Stimulated activated CD4-positive, alpha-beta T cell treated with anti-CD3 and anti-CD28 coated beads, Interleukin-15, amount 100 ng/mL, for 24 hours (primary cell): ENCODE data around the gene TIE1.

Experiments
- DNase-seq: peaks from one replicate; pipeline ENCODE4 v3.0.0-alpha.2; 2020

The TIE1 gene

DNA sequence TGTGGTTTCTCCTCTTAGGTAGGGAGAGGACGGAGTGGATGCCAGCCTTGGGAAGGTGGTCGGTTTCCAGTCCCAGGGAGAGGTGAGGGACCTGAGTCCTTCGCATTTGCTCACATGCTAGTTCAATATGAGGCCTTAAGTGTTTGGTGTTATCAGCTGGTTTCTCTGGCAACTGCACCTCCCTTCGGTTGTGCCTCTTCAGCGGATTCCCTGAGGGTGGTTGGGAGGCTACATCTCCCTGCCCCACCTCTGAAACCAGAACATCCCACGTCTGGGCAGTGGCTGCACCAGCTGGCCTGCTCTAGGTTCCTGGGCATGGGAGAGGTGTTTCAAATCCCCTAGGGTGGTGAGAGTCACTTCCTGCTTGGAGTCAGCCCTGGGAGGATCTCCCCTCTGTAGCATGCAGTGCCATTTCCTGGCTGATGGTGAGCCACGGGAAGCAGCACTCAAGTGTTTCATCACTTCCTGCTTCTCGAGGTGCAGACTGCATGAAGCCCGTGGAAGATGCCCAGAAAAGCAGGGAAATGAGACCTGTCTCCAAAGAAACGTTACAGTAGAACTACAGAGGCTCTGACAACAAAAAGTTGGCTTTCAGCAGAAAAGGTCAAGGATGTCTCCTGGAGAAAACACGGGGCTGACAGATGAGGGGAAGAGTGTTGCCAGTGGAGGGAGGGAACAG is 26.5 kb upstream of the TIE1 start:
- DNase-seq: peak; percentile 43

DNA sequence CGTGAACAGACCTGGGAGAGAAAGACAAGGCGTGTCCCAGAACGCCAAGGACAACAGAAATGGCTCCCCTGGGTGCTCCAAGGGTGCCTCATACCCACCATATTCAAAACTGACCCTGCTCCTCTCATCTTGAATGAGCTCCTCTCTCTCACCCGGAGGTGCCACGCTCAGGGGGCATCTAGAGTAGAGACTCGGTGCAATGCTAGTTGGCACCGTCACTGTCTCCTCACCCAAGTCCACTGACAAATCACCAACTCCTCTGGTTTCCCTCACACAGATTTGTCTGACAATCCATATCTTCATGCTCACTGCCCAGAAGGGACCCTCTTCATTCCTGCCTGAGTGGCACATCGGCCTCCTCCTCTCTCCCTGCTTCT is 26.0 kb upstream of the TIE1 start:
- no peak for DNase-seq

DNA sequence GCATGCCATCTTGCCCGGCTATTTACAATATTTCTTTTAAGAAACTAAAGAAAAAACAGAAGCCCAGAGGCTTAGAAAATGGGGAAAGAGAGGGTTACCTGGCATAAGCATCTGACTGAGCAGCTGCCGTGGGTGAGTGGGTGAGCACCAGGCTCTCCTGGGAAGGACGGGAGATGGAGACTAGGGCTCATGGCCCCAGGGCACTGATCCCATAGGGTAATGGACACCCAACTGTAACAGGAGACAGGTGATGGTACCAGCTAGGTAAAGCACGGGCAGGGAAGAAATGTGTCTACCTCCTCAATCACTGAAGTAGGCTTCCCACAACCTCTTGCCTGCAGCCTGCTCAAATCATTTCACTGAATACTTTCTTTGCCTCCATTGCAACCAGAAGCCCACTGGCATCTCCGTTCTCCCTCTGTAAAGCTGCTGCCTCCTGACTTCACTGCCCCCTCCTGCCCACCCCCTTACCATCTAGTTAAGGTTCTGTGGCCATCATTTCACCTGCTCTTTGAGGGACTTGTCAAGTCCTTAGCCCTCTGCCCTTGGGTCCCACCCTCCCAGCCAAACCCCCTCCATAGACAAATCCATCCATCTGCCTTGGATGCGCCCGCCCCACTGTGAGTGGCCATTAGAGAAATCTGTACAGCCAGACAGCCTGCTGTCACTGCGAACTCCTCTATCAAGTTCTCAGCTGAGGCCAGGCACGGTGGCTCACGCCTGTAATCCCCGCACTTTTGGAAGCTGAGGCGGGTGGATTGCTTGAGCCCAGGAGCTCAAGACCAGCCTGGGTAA is 24.8 kb upstream of the TIE1 start:
- no peak for DNase-seq

DNA sequence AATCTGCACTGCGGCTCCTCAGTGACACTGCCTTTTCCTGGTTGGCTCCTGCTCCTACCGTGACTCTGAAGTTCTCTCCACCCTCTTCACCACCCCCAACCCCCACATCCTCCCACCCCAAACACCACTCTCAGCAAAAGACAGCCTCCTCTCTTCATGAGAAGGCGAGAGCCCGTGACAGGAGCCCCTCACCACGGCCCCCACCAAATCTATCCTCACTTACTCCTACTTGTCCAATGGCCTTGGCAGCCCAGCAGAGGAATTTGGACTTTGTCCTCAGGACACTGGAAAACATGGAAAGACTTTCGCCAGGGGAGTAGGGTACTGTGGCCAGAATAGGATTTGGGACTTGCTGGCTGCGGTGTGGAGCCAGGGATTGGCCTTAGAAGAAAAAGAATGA is 24.1 kb upstream of the TIE1 start:
- DNase-seq: no peak

DNA sequence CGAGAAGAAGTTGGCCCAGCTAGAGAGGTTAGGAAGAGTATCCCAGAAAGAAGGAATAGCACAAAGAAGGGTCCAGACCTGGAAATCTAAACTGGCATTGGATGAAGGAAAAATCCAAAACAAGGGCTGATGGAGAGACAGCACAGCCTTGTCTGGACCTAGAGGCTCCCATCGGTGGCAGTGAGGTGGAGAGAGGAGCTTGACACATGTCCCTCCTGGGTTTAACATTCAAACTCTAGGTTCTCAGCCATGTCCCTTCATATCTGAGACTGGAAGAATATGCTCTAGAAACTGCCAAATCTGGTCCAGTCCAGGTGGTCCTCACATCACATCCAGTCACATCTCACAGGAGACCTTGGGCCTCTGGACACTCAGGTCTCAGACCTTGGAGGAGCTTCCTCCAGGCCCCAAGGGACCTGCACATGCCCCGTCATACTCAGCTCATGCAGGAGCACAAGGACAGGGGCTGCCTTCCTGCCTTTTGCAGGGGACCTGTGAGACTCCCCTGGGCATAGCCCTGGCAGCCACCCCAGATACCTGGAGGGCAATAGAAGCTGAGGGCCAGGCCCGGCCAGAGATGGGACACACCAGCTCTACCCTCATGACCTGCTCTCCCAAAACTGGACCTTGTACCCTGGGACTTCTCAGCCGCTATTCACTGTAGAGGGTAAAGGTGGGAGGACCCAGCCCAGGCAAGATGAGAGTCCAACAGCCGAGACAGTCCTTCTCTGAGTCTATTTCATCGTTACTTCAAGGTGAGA is 23.5 kb upstream of the TIE1 start:
- no peak for DNase-seq

DNA sequence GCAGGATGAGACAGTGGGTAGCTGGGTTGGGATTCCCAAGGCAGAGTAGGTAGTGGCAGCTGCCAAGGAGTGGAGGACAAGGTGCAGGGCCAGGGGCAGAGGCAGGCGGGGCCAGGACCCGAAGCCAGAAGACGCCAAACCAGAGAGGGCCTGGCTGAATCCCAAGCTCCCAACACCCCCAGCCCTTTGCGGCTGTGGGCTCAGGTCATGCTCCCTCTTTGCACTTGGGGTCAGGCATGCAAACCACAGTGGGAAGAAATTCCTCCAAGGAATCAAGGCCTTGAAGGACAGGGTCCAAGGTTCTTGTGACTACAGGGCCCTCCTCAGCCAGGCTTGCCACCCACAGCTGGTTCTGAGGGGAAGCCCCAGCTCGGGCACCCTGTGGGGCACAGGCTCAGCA is 21.6 kb upstream of the TIE1 start:
- DNase-seq: no peak

DNA sequence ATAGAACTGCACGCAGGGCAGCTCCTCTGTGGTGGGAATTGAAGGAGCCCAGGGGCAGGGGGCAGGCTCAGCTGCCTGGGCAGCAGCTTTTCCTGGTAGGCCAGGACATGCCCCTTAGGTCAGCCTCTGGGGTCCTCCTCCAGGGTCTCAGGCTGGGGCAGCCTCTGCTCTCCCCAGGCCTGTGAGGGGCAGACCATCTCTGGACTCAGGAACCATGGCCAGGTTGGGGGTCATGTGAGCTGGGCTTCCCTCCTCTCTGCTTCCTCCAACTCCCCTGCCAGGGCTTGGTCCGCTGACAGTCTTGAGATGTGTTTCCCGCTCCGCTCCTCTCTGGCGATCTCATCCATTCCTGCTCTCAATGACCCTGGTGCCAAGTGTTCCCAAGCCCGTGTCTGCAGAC is 21.1 kb upstream of the TIE1 start:
- DNase-seq: no peak

DNA sequence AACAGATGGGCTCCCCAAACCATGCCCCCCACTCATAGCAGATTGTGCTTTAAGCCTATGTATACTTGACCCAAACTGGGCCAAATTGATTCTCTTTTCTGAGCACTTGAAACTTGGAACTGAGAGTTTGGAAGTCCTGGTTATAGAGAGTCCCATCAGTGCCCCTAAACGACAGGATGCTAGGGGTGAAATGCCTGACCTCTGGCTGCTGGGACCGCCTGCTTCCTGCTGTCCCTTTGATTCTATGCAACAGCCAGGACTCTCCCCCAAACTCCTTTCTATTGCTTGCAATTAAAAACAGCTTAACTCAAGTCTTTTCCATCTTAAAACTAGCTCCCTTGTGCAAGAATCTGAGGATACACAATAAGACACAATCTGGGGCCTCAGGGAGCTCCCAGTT is 20.1 kb upstream of the TIE1 start:
- DNase-seq: no peak

DNA sequence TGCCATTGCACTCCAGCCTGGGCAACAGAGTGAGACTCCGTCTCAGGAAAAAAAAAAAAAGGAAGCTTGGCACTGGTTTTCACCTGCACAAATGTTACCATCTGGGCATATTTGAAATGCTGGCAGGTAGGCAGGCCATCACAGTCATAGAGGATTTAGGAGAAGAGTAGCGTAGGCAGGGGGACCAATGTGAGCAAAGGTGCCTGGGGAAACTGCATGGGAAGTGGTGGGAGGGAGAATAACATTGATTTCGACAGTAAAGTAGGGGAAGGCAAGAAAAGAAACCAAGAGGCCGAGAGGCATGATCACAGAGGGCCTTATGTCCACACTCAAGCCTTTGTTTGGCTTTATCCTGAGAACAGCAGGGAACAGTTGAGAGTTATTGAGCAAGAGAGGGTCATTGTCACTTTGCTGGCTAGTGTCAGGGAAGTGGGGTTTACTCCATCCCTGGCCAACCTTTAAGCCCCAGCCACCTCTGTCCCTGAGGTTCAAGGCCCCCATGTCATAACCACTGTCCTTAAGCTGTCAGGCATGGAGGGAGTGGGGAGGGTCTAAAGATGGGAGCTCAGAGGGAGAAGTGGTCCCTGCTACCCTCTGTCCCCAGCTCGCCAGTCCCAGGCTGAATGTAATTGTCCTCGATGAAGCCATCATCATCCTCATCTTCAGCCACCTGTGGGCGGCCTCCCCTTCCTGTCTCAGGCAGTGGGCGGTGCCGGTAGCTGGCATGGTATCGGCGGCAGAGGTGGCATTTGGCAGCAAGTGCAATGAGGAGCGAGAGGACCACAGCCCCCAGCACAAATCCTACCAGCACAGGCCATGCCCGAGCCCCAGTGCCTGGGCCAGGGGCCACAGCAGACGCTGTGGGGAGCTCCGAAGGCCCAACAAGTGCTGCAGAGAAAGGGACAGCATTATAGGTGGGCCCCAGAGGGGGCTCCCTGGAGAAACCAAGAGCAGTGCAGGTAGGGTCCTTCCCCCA is 18.3 kb upstream of the TIE1 start:
- DNase-seq: no peak

DNA sequence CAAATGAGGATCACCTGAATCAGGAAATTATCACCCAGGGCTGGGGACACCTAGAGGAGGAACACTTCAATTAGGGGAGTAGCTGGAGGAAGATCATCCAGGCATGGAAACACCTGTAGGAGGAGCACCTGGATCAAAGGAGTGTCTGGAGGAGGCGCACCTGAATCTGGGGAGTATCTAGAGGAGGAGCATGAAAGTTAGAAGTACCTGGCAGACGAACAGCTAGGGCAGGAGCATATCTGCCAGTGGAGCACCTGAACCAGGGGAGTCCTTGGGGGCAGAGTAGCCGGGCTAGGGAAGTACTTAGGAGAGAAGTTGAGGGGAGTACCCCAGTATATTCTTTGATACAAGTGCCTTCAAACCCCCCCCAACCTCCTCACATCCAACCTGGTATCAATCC is 16.7 kb upstream of the TIE1 start:
- no peak for DNase-seq

DNA sequence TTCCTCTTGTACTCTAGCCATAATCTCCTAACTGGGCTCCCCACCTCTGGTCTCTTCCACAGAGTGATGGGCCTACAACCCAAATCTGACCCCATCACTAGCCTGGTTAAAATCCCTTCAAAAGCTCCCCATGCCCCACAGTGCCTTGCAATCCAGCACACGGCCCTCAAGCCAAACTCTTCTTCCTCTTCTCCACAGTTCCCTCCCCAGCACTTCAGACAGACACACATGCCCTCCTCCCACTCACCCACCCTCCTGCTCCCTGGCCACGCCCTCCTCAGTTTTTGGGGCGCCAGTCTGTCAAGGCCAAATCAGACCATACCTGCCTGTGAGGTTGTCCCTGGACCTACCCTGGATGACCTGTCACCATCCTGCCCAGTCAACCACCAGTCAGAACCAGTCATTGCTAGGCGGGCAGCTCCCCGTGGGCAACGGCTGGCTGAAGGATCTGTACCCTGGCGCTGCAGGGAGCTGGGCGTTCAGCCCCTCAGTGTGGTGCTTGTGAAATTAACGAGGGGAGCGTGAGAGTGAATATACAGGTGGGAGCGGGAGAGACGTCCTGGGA is 16.2 kb upstream of the TIE1 start:
- DNase-seq: no peak

DNA sequence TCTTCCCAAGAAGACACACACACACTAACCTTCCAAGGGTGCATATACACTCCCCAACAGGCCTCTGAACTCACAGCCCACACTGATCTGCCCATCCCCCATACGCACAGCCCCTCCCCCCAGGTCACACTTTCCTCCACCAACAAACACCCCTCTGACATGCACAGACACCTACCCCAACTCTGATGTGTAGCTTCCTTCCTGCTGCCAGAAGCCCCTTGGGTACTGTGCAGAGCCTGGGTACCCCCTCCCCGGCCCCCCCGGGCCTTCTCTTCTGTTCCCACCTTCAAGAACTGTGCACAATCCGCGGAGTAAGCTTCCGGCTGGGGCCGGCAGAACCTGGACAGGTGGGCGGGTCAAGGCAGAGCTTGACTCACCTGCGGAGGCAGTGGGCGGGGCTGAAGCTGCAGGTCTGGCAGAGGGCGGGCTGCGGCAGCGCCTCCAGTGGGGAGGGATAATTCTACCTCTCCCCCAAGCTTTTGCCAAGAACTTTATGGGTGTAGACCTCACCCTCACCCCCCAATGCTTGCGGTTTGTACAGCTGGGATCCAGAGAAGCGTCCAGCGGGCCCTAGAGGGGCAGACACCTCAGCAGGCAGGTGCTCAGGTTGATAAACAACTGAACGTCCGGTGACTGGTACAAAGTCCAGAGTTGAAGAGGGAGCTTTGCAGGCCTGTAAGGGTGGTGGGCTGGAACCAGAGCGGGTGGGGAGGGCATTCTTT is 15.4 kb upstream of the TIE1 start, which contains the start of gene C1orf210:
TSS of gene C1orf210 (minus strand) at position 313 of the 722 bp plus-strand sequence. CDS start 2,311 bp downstream, outside the sequence.
- DNase-seq: no peak

DNA sequence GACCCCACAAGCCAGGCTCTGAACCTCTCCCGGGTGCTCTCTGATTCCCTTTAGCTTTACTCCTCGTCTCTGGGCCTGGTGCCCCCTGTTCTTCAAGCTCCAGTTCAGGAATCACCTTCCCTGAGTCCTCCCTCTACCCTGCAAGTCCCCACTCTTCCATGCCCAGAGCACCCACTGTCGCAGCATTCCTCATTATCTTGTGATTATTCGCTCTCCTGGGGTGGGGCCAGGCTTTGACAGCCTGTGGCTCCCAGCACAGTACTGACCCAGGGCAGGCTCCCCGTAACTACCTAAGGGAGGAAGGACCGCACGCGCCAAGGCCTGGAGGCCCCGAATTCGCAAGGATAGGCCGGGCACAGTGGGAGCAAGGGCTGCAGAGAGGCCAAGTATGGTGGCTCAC is 14.7 kb upstream of the TIE1 start:
- DNase-seq: no peak

DNA sequence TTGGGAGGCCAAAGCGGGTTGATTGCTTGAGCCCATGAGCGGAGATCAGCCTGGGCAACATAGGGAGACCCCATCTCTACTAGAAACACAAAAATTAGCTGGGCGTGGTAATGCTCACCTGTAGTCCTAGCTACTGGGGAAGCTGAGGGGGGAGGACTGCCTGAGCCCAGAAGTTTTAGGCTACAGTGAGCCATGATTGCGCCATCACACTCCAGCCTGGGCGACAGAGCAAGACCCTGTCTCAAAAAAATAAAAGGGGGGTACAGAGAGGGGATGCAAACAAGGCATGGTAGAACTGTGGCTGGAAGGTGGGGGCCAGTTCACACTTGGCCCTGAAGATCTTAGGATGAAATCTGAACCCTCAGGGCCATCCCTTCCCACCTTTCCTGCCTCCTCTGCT is 14.2 kb upstream of the TIE1 start:
- DNase-seq: no peak

DNA sequence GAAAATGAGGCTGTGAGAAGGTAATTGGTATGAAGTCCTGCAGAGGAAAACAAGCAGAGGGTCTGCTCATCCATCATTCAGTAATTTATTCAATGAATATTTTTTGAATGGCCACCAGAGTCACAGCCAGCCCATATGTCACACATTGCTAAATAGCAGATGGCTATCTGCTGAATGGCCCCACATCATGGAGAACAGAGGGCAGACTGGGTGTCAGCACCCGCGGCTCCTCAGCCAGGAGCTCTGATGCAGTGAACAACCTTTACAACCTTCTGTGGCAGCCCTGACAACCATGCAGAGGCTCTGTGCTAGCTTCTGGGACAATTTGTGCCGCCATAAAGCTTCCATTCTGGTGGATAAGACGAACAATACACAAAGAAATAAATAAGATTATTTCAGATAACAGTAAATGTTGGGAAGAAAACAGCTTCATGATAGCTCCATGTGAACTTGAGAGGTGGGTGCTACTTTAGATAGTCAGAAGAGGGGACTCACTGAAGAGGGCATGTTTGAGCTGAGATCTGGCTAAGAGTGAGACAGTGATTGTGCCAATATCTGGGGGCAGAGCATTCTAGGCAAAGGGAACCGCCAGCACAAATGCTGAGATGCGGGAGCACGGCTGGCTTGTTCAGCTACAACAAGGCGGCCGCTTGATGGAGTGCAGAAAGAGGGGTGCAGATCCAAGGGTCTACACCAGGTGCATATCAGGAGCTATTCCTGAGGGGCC is 12.6 kb upstream of the TIE1 start:
- DNase-seq: no peak

DNA sequence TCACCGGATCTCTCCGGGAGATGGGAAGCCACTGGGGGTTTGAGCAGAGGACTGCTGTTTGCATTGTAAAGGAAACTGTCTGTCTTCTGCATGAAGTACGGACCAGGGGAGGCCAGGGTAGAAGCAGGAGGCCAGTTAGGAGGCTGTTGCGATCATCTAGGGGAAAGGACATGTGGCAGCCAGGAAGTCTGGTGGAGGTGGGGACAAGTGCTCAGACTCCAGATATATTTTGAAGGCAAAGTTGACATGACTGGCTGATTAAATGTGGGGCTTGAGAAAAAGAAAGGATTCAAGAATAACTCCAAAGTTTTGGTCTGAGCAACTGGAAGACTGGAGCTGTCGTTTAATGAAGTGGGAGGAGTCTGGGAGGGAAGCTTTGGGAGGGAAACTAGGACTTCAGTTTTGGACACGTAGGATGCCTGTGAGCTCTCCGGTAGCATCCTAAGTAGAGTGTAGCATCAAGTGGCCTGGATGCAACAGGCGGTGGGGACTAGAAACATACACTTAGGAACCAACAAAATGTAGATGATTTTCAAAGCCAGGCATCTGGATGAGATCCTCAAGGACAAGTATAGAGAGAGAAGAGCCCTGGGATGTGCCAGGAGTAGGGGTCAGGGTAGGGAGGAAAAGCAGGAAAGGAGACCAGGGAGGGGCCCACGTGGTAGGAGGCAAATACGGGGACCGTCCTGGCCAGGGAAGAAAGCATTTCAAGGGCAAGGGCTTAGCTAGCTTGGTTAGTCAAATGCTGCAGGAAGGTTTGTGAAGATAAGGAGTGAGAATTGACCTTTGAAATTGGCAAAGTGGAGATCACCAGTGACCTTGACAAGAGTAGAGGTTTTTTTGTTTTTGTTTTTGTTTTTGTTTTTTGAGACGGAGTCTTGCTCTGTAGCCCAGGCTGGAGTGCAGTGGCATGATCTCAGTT is 11.7 kb upstream of the TIE1 start:
- no peak for DNase-seq

DNA sequence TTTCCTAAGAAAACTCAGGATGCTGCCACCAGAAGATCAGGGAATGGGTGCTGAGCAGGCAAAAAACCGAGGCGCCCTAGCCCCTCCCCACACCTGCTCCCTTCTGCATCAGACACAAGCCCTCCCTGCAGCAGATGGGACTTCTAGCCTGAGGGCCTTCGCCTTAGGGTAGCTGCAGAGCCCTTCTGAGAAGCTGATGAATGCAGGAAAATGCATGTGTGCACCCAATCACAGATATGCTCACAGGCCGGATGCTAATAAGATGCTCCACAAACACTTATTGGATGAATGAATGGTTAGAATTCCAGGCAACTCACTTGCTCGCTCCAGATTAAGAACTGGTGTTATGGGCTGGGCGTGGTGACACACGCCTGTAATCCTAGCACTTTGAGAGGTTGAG is 8.6 kb upstream of the TIE1 start:
- DNase-seq: no peak

DNA sequence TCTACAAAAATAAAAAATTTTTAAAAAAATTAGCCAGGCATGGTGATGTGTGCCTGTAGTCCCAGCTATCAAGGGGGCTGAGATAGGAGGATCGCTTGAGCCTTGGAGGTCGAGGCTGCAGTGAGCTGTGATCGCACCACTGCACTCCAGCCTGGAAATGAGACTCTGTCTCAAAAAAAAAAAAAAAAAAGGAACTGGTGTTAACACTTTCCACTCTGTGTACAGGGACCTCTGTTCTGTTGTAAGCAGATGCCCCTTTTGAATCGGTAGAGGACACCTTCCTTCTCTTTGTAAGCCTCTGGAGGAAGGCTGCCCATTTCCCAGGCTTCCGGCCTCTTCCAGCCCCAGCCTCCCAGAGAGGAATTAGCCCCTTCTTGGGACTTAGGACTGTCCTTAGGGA is 8.1 kb upstream of the TIE1 start:
- no peak for DNase-seq

DNA sequence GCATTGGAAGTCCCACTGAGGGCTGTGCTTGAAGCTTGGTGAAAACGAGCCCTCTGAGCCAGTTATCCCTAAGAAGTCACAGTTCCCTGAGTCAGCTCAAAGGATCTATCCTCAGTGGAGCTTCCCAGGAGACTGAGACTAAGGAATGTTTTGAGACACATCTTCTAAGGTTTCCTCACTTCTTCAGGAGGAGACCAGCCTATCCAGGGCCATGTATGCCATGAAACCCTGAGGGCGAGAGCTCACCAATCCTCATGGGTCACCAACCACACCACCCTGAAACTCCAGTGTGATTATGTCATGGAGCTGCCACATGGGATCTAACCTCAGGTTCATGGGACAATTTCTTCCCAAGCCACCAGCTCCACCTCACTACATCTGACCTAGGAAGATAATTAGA is 7.6 kb upstream of the TIE1 start:
- DNase-seq: no peak
